T47D (cell line): ENCODE measurements around the gene ZNF329.
"Not testable (repeated sequence)": the region's sequence is repeated elsewhere in the genome, so short reads cannot be mapped to it uniquely, and the experiment has no call there.

Experiments
- DNase-seq, 2 experiments: peaks; one replicate each; pipeline versions ENCODE4 v3.0.0 to v3.0.0-alpha.2; 2011 to 2012; ENCODE audit warnings: low read depth in 1 of 2, low spot score in 1 of 2
- JUND ChIP-seq: IDR thresholded peaks from 2 replicates; pipeline ENCODE4 v1.6.1; 2012; ENCODE audit warnings: low read depth
- in situ Hi-C: cut with HindIII; loops from 2 replicates; pipeline ENCODE4 v1.10.0; 2016; ENCODE audit warnings: low sequenced_read_pairs, low pct_unique_long_range_greater_than_20kb

The ZNF329 gene

DNA sequence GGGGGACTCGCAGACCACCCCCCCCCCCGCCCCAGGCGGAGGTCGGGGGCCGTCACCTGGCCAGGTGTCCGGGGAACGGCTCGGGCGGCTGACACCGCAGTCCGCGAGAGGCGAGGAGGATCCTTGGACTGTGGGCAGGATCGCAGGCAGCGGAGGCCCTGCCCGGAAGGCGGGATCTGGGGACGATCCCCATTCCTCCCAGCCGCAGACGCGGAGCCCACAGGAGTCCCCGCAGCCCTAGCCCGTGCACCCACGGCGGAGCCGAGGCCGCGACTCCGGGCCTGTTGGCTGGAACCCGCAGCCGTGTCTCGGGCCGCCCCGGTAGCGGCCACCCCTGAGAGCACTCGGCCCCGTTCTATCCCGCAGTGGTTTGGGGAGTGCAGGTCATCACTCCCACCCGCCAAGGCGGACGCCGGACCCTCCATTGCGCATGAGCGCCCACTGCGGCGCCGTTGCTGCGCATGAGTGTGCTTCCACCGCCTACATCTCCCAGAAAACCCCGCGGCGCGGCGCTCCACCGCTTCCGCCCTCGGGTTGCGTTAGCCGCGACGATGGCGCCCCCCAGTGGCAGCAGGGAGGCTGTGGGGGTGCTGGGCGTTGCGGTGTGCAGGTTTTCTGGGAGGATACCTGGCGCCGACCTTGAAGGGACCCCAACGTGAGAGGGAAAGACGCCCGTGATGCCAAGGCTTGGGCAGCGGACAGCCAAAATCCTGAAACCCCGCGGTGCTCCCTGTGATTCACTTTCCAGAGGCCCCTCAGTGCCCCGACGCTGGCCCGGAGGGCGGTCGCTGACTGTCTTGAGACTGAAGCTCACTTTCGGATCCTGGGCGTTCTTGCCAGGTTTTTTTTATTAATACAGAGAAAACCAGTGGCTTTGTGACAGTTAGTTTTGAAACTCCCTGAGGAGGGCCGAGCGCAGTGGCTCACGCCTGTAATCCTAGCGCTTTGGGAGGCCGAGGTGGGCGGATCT lies 4.4 kb upstream of the ZNF329 start:
- DNase-seq = peak; percentile 73 to 94
- in situ Hi-C loops = no loop called here
- TF ChIP-seq JUND = no peak

DNA sequence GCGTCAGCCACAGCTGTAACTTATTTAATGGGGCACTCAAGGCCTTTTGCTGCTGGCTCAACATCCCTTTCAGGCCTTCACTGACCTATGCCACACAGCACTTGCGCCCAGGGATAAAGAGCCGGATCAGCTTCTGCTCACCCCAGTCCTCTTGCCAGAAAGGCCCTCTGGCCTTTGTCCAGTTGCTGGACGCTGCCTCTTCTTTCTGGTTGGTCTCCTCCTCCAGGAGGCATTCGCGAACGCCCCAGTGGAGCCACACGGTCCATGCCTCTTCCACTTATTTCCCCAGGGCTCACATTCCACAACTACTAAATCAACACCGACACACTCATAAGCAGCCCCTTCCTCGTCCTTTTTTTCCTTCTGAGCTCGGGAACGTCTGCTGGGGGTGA lies 3.7 kb upstream of the ZNF329 start:
- peak; percentile 43 to 92 for DNase-seq

GRCh38 chr19:58153386-58153785 lies 2.8 kb upstream of the ZNF329 start:
- in situ Hi-C loops = no loop called here
- 0 out of 2 replicates have a peak, but pooled peaks have one; percentile 16 for TF ChIP-seq JUND
- peak in 1 of 2 experiments; percentile 58 for DNase-seq

More for the DNA sequence above, 3.7 kb upstream of the ZNF329 start:
- no peak for TF ChIP-seq JUND
- in situ Hi-C loops = no loop called here

DNA sequence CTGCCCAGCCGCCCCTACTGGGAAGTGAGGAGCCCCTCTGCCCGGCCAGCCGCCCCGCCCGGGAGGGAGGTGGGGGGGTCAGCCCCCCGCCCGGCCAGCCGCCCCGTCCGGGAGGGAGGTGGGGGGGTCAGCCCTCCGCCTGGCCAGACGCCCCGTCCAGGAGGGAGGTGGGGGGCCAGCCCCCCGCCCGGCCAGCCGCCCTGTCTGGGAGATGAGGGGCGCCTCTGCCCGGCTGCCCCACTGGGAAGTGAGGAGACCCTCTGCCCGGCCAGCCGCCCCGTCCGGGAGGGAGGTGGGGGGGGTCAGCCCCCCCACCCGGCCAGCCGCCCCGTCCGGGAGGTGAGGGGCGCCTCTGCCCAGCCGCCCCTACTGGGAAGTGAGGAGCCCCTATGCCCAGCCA lies 3.1 kb downstream of the ZNF329 start:
- DNase-seq, in situ Hi-C loops: not testable (repeated sequence)

DNA sequence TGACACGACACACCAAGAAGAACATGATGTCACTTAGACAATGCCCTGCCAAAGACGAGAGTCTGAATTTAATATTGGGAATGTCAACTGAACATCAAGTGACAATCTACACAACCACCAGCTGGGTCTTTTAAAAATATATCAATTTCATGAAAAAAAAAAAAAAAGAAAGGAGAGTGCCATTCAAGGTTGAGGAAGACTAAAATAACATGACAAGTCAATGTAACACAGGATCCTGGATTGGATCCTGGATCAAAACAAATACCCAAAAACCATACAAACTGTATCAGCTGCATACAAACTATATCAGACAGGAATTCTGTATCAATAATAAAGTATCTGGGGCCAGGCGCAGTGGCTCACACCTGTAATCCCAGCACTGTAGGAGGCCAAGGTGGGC lies 4.7 kb downstream of the ZNF329 start:
- in situ Hi-C loops = no loop called here
- DNase-seq = no peak
- TF ChIP-seq JUND = no peak

GRCh38 chr19:58134244-58134643 lies 16.3 kb downstream of the ZNF329 start:
- no peak for DNase-seq
- TF ChIP-seq JUND = no peak
- in situ Hi-C loops = no loop called here

GRCh38 chr19:58129284-58129683 lies 21.3 kb downstream of the ZNF329 start:
- no peak for DNase-seq
- no peak for TF ChIP-seq JUND
- in situ Hi-C loops = no loop called here

DNA sequence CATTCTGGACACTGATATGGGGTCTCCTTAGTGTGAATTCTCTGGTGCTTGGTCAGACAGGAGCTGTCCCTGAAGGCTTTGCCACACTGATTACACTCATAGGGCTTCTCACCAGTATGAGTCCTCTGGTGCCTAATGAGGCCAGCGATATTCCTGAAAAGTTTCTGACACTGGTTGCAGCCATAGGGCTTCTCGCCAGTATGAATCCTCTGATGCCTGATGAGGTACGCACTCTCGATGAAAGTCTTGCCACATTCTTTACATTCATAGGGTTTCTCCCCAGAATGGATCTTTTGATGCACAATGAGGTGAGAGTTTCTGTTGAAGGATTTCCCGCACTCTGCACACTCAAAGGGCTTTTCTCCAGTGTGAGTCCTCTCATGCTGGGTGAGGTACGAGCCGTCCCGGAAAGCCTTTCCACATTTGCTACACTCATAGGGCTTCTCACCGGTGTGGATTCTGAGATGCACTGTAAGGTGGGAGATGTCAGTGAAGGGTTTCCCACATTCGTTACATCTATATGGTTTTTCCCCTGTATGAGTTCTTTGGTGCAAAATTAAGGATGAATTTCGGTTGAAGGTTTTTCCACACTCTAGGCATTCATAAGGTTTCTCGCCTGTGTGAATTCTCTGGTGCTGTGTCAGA lies 22.4 kb downstream of the ZNF329 start:
- peak in 1 of 2 experiments; percentile 19 for DNase-seq
- no peak for TF ChIP-seq JUND
- in situ Hi-C loops = no loop called here

GRCh38 chr19:58123354-58123753 lies 27.2 kb downstream of the ZNF329 start:
- in situ Hi-C loops = no loop called here
- no peak for TF ChIP-seq JUND
- no peak for DNase-seq

GRCh38 chr19:58118979-58119733 lies 31.4 kb downstream of the ZNF329 start:
- DNase-seq = no peak
- in situ Hi-C loops = no loop called here
- no peak for TF ChIP-seq JUND

GRCh38 chr19:58117841-58118575 lies 32.6 kb downstream of the ZNF329 start:
- in situ Hi-C loops = no loop called here
- no peak for TF ChIP-seq JUND
- DNase-seq = no peak

DNA sequence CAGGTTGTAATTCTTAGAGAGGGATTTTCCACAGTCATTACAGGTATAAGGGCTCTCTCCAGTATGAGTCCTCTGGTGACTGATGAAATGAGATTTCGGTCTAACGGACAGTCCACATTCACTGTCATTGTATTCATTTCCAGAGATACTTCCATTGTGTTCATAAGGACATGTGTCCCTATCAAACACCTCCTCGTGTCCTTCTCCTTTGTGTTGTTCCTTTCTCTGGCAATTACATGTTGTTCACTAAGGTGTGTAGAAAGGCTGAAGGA lies 42.1 kb downstream of the ZNF329 start:
- no peak for TF ChIP-seq JUND
- no peak for DNase-seq
- in situ Hi-C loops = no loop called here
